Calu3 (cell line): ENCODE data around the gene SNX20. TPM values are rescaled to one million over a fixed set of nuclear protein-coding genes. Genes with fewer than 3 reads are reported as not detected.

Experiments used
- BruUV-seq: library from RNA; stranded (reverse); fragments of 400-500 nt; replicated peaks from 2 replicates; lab custom pipeline; 2021; lab: Mats Ljungman, UMichigan
- CTCF ChIA-PET: fragments of 300-600 bp; sonication (Branson Sonifier 250); formaldehyde crosslinking; loops from one replicate; lab custom pipeline; 2022; ENCODE audit warnings: antibody characterized with exemption; lab: Charles Lee
- DNase-seq: peaks from one replicate; pipeline ENCODE4 v3.0.0; 2022
- H3K27ac Mint-ChIP-seq: one replicate; pipeline ENCODE4 v1.8.0; 2022; ENCODE audit warnings: mixed read lengths; ENCODE audit not compliant: unreplicated experiment
- H3K27me3 Mint-ChIP-seq: one replicate; pipeline ENCODE4 v1.8.0; 2022; ENCODE audit warnings: mixed read lengths; ENCODE audit not compliant: unreplicated experiment
- H3K36me3 Mint-ChIP-seq: one replicate; pipeline ENCODE4 v1.8.0; 2022; ENCODE audit warnings: mild to moderate bottlenecking, moderate library complexity, mixed read lengths; ENCODE audit not compliant: insufficient read depth, unreplicated experiment
- H3K4me1 Mint-ChIP-seq: one replicate; pipeline ENCODE4 v1.8.0; 2022; ENCODE audit warnings: mild to moderate bottlenecking, low read depth, mixed read lengths; ENCODE audit not compliant: unreplicated experiment
- H3K4me3 Mint-ChIP-seq: one replicate; pipeline ENCODE4 v1.8.0; 2022; ENCODE audit warnings: mild to moderate bottlenecking, low read depth, moderate library complexity, mixed read lengths; ENCODE audit not compliant: unreplicated experiment
- H3K9me3 Mint-ChIP-seq: one replicate; pipeline ENCODE4 v1.8.0; 2022; ENCODE audit warnings: low read depth, mixed read lengths; ENCODE audit not compliant: unreplicated experiment
- CTCF ChIP-seq: fragments of 200-600 bp; IDR thresholded peaks from one replicate; pipeline ENCODE4 v1.8.0; 2022; ENCODE audit warnings: antibody characterized with exemption; ENCODE audit not compliant: unreplicated experiment
- intact Hi-C: fragments of 100-400 bp; cut with micrococcal nuclease; formaldehyde crosslinking; loops from one replicate; pipeline ENCODE4 v1.10.0; 2022; ENCODE audit not compliant: unreplicated experiment
- total RNA-seq: library from RNA; stranded (reverse); gene quantifications from 2 replicates; pipeline ENCODE4 v1.2.3, GENCODE V29; 2022

The SNX20 gene
- total RNA-seq, 1 experiment from 2014 or later: not detected

- no peak for DNase-seq
- Mint-ChIP-seq H3K9me3 (peaks cover 13% of the 10 kb centered on the region), H3K4me3 (no peak overlapping the region), H3K27ac (no peak overlapping the region), H3K4me1 (peaks cover 31% of the 10 kb centered on the region), H3K27me3 (no peaks in the 10 kb centered on the region), H3K36me3 (peaks cover 4% of the 10 kb centered on the region)
- BruUV-seq: no TSS peak
- intact Hi-C loops: no loop called here
- CTCF ChIA-PET: interaction anchor here (1.3 to 7.0 kb wide), 4 partner anchors 50 to 136 kb away, joined by 3 to 70 read pairs (median 4); partner anchors contain the start of gene CYLD
- TF ChIP-seq CTCF: no peak
Observed at GRCh38 chr16:50669741-50670140, 11.4 kb downstream of the SNX20 start.

- CTCF ChIA-PET: interaction anchor here (0.6 to 7.0 kb wide), 12 partner anchors 15 to 342 kb away, joined by 3 to 70 read pairs (median 4); partner anchors contain the start of gene CYLD
- intact Hi-C loops: no loop called here
- Mint-ChIP-seq H3K9me3 (peaks cover 13% of the 10 kb centered on the region), H3K36me3 (peaks cover 4% of the 10 kb centered on the region), H3K27me3 (no peaks in the 10 kb centered on the region), H3K4me1 (peaks cover 31% of the 10 kb centered on the region), H3K4me3 (no peak overlapping the region), H3K27ac (no peak overlapping the region)
- TF ChIP-seq CTCF: no peak
- BruUV-seq: no TSS peak
- DNase-seq: peak; percentile 56
Observed at GRCh38 chr16:50668368-50669008, 12.6 kb downstream of the SNX20 start.

GRCh38 chr16:50667497-50668367 is 13.4 kb downstream of the SNX20 start:
- no peak for TF ChIP-seq CTCF
- CTCF ChIA-PET: interaction anchor here (0.6 to 7.0 kb wide), 17 partner anchors 8 to 418 kb away, joined by 3 to 70 read pairs (median 4); partner anchors contain the start of gene CYLD
- intact Hi-C loops: loop anchor here (1.0 kb wide), 1 partner anchor 80 kb away; no protein-coding TSS in a partner anchor
- H3K27ac Mint-ChIP-seq: no peak overlapping the region
- H3K27me3 Mint-ChIP-seq: no peaks in the 10 kb centered on the region
- no peak overlapping the region for H3K4me3 Mint-ChIP-seq
- H3K36me3 Mint-ChIP-seq: peaks cover 4% of the 10 kb centered on the region
- BruUV-seq: no TSS peak
- peaks cover 9% of the 10 kb centered on the region for H3K9me3 Mint-ChIP-seq
- DNase-seq: no peak
- peaks cover 31% of the 10 kb centered on the region for H3K4me1 Mint-ChIP-seq

GRCh38 chr16:50666658-50667496 is 14.2 kb downstream of the SNX20 start:
- peaks cover 31% of the 10 kb centered on the region for H3K4me1 Mint-ChIP-seq
- CTCF ChIA-PET: interaction anchor here (0.6 to 7.0 kb wide), 9 partner anchors 9 to 417 kb away, joined by 3 to 70 read pairs (median 4); partner anchors contain the start of gene CYLD
- no peak for TF ChIP-seq CTCF
- H3K9me3 Mint-ChIP-seq: peaks cover 5% of the 10 kb centered on the region
- no peak overlapping the region for H3K27ac Mint-ChIP-seq
- peaks cover 4% of the 10 kb centered on the region for H3K36me3 Mint-ChIP-seq
- H3K4me3 Mint-ChIP-seq: no peak overlapping the region
- intact Hi-C loops: loop anchor here (1.0 kb wide), 1 partner anchor 80 kb away; no protein-coding TSS in a partner anchor
- no peaks in the 10 kb centered on the region for H3K27me3 Mint-ChIP-seq
- no peak for DNase-seq
- no TSS peak for BruUV-seq
